ENCODE results near the gene CWF19L2. TPM values are rescaled to one million over a fixed set of nuclear protein-coding genes. Genes with fewer than 3 reads are reported as not detected.

Gene CWF19L2
- total and polyA plus RNA-seq, 2 of the 8 experiments (the other 6 are each of a cell fraction or from before 2014, with no cell fraction given): 2.2 to 16.6 TPM

DNA sequence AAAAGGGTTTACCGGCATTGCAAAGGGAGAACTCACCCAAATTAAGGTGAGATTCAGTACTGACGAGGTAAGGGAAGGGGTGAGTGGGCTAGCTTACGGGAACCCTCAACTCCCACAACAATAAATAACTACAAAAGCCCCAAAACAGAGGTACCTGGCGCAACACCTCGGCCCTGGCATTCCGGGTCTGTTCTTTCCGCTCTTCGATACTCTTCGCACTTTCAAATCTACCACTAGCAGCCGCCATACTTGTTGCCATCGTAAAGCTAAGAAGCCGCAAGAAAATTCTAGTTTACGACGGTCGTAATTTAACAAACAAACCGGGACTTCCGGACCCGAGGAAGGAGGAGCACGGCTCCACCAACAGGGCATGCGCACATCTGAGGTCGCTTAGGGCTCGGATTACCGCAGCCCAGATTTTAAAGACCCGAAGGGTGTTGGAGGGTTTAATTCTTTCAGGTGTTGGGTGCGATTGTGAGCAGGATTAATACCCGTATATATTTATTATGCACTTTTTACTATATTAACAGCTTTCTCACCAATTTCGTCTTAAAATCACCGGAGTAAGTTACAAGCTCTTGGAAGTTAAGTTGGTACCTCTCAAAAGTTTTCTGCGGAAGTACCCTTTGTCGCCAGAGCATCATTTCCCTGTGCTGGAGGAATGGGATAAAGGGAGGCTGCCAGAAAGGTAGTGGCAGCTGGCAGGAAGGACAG, at the start of gene CWF19L2 (continued):
- no peak for TF ChIP-seq SRF (IDR thresholded peaks at IDR 0.05; ENCODE audit: low read depth, low read length)
- TF ChIP-seq KDM5A (IDR thresholded peaks at IDR 0.05; ENCODE audit: low read length): peak; percentile 81
- TF ChIP-seq KDM4A (IDR thresholded peaks at IDR 0.05; ENCODE audit: low read depth, low read length, severe bottlenecking): peak; percentile 76
- peak; percentile 96 for TF ChIP-seq YY1 (IDR thresholded peaks at IDR 0.05; ENCODE audit: low read depth, low read length)
- TF ChIP-seq, protein P1, sequence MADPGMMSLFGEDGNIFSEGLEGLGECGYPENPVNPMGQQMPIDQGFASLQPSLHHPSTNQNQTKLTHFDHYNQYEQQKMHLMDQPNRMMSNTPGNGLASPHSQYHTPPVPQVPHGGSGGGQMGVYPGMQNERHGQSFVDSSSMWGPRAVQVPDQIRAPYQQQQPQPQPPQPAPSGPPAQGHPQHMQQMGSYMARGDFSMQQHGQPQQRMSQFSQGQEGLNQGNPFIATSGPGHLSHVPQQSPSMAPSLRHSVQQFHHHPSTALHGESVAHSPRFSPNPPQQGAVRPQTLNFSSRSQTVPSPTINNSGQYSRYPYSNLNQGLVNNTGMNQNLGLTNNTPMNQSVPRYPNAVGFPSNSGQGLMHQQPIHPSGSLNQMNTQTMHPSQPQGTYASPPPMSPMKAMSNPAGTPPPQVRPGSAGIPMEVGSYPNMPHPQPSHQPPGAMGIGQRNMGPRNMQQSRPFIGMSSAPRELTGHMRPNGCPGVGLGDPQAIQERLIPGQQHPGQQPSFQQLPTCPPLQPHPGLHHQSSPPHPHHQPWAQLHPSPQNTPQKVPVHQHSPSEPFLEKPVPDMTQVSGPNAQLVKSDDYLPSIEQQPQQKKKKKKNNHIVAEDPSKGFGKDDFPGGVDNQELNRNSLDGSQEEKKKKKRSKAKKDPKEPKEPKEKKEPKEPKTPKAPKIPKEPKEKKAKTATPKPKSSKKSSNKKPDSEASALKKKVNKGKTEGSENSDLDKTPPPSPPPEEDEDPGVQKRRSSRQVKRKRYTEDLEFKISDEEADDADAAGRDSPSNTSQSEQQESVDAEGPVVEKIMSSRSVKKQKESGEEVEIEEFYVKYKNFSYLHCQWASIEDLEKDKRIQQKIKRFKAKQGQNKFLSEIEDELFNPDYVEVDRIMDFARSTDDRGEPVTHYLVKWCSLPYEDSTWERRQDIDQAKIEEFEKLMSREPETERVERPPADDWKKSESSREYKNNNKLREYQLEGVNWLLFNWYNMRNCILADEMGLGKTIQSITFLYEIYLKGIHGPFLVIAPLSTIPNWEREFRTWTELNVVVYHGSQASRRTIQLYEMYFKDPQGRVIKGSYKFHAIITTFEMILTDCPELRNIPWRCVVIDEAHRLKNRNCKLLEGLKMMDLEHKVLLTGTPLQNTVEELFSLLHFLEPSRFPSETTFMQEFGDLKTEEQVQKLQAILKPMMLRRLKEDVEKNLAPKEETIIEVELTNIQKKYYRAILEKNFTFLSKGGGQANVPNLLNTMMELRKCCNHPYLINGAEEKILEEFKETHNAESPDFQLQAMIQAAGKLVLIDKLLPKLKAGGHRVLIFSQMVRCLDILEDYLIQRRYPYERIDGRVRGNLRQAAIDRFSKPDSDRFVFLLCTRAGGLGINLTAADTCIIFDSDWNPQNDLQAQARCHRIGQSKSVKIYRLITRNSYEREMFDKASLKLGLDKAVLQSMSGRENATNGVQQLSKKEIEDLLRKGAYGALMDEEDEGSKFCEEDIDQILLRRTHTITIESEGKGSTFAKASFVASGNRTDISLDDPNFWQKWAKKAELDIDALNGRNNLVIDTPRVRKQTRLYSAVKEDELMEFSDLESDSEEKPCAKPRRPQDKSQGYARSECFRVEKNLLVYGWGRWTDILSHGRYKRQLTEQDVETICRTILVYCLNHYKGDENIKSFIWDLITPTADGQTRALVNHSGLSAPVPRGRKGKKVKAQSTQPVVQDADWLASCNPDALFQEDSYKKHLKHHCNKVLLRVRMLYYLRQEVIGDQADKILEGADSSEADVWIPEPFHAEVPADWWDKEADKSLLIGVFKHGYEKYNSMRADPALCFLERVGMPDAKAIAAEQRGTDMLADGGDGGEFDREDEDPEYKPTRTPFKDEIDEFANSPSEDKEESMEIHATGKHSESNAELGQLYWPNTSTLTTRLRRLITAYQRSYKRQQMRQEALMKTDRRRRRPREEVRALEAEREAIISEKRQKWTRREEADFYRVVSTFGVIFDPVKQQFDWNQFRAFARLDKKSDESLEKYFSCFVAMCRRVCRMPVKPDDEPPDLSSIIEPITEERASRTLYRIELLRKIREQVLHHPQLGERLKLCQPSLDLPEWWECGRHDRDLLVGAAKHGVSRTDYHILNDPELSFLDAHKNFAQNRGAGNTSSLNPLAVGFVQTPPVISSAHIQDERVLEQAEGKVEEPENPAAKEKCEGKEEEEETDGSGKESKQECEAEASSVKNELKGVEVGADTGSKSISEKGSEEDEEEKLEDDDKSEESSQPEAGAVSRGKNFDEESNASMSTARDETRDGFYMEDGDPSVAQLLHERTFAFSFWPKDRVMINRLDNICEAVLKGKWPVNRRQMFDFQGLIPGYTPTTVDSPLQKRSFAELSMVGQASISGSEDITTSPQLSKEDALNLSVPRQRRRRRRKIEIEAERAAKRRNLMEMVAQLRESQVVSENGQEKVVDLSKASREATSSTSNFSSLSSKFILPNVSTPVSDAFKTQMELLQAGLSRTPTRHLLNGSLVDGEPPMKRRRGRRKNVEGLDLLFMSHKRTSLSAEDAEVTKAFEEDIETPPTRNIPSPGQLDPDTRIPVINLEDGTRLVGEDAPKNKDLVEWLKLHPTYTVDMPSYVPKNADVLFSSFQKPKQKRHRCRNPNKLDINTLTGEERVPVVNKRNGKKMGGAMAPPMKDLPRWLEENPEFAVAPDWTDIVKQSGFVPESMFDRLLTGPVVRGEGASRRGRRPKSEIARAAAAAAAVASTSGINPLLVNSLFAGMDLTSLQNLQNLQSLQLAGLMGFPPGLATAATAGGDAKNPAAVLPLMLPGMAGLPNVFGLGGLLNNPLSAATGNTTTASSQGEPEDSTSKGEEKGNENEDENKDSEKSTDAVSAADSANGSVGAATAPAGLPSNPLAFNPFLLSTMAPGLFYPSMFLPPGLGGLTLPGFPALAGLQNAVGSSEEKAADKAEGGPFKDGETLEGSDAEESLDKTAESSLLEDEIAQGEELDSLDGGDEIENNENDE (IDR thresholded peaks at IDR 0.05; ENCODE audit: insufficient replicate concordance, low read length): peak; percentile 51
- 0 out of 2 replicates have a peak, but pooled peaks have one; percentile 16 for TF ChIP-seq SP4 (IDR thresholded peaks at IDR 0.05; ENCODE audit: low read length)
- TF ChIP-seq USF2 (IDR thresholded peaks at IDR 0.05; ENCODE audit: low read length): no peak
- no peak for TF ChIP-seq ZNF274 (IDR thresholded peaks at IDR 0.05; ENCODE audit: borderline replicate concordance, extremely low read depth, low read length)
- TF ChIP-seq POLR2AphosphoS5 (IDR thresholded peaks at IDR 0.05; ENCODE audit: low read depth, low read length): peak; percentile 43; the same call in 1 of the 2 replicates
- TF ChIP-seq PHF8 (conservative IDR thresholded peaks at IDR 0.05; ENCODE audit: low read depth, low read length): peak; percentile 85
